Frontal cortex (tissue), 4 donors: ENCODE results near the gene RNF149. TPM values are rescaled to one million over a fixed set of nuclear protein-coding genes. Genes with fewer than 3 reads are reported as not detected.

Experiments used
- DNase-seq, 2 donors: peaks; one replicate each; pipeline ENCODE4 v3.0.0; 2012; ENCODE audit warnings: low spot score in 2 of 2
- FAIRE-seq: peaks from 2 replicates; lab custom pipeline; 2012; peaks lifted over from hg19 to GRCh38; lab: Jason Lieb, UNC
- total RNA-seq: library from RNA; depleted of rRNA; stranded (reverse); fragments of >200 nt; gene quantifications from one replicate; pipeline ENCODE4 v1.2.3, GENCODE V29; 2014
- donor health status: control.
- donor health status: control.
- donor health status: control.

The RNF149 gene
- total RNA-seq, 1 donor from 2014 or later = 45.2 TPM

DNA sequence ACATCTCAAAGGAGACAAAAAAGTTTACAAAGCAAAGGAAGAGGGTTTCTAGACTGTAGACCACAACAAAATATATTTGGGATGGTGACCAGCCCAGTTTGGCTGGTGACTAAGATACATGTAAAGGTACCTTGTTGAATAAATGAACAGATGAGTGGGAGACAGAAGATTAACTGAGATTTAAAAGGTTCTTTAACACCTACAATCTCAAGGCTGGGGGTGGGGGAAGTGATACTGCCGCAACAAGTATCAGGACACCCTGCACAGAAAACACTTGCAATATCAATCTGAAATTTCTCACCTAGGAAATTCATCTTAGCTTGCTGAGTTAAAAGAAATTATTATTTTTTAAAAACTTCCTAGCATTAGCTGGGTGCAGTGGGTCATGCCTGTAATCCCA is 8.3 kb downstream of the RNF149 start:
- DNase-seq (no peak), FAIRE-seq (no peak)

DNA sequence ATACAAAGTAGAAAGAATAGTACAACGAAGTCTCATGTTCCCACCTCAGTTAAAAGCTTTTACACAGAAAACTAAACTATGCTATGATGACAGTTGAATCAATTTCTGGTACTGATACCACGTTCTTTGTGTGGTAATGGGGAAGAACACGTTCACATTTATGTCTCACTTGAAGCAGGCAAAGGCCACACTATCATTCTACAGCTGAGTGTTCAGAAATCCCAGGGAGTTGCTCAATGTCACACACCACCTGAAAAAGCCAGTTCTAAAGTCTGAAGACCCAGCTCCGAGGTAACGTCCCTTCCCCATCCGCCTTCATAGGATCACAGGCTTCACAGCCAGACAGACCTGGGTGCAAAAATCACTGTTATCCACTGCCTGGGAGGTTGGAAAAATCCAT is 8.9 kb downstream of the RNF149 start:
- FAIRE-seq = no peak
- DNase-seq = no peak

DNA sequence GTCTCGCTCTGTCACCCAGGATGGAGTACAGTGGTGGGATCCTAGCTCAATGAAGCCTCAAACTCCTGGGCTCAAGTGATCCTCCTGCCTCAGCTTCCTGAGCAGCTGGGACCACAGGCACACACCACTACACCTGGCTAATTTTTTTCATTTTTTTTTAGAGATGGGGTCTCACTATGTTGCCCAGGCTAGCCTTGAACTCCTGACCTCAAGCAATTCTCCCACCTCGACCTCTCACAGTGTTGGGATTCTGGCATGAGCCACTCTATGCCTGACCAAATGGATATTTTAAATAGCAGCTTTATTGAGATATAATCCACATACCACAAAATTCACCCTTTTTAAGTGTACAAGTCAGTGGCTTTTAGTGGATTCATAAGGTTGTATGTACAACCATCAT is 11.1 kb downstream of the RNF149 start:
- DNase-seq = no peak
- FAIRE-seq = no peak

DNA sequence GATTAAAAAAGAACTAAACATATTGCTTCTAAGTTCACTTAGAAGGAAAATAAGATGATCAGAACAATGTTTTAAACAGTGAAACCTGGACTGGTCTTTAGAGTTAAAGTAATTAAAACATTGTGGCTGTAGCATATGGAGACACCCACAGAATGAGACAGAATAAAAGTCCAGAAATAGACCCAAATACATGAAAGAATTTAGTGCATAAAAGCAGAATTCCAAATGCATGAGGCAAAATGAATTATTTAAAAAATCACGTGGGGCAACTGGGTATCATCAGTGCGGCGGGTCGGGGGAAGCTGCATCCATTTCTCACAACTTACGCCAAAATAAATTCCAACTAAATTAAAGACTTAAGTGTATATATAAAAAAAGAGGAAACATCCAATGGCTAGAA is 12.1 kb downstream of the RNF149 start:
- DNase-seq (no peak), FAIRE-seq (no peak)

DNA sequence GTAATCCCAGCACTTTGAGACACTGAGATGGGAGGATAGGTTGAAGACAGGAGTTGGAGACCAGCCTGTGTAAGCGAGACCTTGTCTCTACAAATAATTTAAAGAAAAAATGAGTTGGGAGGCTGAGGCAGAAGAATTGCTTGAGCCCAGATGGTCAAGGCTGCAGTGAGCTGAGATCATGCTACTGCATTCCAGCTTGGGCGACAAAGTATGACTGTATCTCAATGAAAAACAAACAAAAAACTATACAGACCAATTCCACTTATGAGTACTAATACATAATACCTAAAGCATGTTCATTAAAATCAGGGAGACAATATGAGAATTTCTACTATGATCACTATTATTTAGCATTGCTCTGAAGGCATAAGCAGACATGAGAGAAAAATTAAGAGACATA is 12.6 kb downstream of the RNF149 start:
- DNase-seq = no peak
- no peak for FAIRE-seq

DNA sequence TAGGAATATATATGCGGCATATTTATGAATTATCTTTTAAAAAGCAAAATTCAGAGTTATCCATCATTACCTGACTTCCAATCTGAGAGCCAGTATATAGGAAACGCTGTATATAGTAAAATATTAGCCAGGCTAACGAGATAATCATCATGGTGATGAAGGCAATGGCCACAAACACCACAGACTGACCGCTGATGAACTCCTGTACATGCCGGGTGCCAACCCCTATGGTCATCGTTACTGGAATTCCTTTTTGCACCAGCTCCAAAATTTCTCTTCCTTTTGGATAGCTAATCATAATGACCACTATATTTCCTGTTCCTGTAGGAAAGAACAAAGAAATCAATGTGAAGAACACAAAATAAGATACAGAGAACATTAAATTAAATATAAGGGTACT is 13.6 kb downstream of the RNF149 start:
- no peak for DNase-seq
- FAIRE-seq = no peak

DNA sequence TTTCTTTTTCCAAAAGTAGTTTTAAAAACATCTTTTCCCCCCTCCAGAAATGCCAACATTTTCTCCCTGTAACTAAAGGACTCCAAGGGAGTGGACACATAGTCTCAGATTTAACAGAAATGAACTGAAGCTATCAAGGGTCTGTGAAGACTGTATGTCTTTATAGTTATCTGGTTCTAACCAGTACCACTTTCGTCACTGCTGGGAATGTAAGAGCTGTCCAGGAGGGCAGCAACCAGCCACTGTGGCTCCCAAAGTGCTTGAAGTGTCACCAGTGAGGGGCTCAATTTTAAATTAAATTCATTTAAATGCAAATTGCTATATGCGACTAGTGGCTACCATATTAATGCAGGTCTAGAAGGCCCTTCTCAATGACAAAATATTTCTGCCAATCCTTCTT is 15.0 kb downstream of the RNF149 start:
- FAIRE-seq = no peak

DNA sequence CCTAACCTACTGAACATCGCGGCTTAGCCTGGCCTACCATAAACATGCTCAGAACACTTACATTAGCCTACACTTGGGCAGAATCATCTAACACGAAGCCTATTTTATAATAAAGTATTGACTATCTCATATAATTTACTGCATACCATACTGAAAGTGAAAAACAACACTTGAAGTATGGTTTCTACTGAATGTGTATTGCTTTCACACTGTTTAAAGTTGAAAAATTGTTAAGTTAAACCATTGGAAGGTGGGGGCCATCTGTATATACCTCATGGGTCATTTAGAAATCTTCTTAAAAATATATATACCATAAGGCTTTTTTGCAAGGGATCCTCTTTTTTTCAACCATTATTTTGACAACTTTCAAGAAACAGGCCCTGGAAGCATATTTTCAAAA is 16.5 kb downstream of the RNF149 start:
- DNase-seq = no peak
- FAIRE-seq = no peak

More for the DNA sequence above, 15.0 kb downstream of the RNF149 start:
- no peak for DNase-seq

DNA sequence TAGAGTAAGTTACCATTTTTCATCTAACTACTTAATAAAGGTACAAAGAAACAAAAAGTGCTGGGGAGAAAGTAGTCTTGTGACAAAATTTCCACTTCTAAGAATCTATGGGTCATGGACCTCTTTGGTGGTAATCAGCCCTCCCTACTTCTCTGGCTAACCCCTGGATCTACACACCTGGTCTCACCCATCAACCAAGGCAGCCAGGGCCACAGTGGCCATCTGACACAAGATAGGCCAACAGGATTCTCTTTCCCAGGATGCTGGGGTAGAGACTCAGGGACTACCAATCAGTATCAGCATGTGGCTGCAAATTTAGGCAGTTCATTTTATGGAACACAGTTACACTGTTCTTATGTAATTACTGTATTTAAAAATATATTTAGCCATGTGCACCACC is 17.8 kb downstream of the RNF149 start:
- DNase-seq = no peak
- FAIRE-seq = no peak

DNA sequence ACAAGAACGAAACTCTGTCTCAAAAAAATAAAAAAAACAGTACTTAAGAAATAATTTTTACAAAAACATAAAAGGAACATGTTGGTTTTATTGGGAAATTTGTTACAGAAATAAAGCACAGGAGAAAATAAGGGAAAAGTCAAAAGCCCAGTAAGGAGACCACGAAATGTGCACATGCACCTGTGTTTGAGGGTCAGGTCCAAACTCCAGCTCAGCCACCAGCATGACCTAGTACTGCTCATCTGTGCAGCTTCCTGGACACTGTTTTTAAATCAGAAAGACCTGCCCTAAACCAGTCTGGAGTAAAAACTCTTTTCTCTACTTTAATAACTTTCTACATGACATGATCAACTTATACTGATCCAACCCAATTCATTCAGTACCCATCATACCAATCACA is 21.2 kb downstream of the RNF149 start:
- DNase-seq (no peak), FAIRE-seq (no peak)

DNA sequence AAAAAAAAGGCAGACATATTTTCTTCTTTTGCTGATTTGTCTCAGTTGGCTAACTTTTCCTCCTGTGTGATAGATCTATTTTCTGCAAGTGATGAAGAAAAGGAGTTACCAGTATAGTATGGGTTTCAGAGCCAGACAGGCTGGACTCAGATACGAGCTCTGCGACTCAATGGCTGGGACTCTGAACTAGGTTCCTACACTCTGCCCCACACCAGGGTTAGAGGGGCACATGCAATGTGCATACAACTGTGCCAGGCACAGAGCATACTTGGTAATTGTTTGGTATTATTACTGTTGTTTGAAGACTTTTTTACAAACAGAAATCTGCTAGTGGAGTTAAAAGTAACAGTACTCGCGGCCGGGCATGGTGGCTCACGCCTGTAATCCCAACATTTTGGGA is 21.8 kb downstream of the RNF149 start:
- FAIRE-seq (no peak), DNase-seq (no peak)

DNA sequence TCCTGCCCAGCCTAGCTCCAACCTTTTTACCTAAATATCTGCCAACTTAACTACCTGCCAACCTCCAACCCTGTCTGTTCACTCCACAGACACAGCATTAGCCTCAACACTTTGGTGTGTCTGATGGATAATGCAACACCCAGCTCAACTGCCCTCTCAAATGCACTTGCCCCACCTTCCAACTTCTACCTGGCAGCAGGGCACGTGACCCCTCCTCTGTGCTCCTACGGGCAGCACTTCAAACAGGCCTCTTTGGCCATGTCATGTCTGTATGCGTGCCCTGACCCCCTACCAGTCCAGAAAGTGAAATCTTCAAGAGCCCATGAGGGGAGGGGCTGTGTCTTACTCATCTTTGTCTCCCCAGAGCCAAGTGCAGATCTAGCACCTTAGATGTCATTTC is 25.5 kb downstream of the RNF149 start:
- DNase-seq (no peak), FAIRE-seq (no peak)

DNA sequence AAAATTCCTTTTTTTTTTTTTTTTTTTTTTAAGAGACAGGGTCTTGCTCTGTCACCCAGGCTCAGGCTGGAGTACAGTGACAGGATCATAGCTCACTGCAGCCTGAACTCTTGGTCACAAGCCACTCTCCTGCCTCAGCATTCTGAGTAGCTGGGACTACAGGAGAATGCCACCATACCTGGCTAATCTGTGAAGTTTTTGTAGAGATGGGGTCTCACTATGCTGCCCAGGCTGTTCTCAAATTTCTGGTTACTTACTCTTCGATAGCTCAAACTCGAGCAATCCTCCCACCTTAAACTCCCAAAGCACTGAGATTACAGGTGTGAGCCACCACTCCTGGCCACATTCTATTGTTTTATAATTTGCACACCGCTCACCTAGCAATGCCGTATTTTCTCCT is 27.0 kb downstream of the RNF149 start:
- DNase-seq (no peak), FAIRE-seq (no peak)

DNA sequence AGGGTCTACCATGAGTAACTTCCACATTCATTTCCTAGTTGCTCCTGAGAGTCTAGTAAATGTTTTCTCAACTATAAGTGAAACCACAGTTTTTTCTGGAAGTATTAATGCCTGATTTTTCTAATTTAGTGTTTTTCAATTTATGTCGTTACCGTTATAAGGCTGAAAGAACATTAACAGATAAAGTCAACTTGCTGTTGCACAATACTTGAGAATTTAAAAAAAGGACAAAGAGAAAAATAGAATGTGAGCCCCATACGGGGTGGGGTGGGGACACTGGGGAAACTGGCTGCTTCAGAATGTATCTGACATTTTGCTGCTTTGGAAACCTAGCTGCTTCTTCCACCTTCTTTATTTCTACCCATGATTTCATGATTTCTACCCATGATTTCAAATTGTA is 29.6 kb downstream of the RNF149 start:
- DNase-seq (no peak), FAIRE-seq (no peak)

DNA sequence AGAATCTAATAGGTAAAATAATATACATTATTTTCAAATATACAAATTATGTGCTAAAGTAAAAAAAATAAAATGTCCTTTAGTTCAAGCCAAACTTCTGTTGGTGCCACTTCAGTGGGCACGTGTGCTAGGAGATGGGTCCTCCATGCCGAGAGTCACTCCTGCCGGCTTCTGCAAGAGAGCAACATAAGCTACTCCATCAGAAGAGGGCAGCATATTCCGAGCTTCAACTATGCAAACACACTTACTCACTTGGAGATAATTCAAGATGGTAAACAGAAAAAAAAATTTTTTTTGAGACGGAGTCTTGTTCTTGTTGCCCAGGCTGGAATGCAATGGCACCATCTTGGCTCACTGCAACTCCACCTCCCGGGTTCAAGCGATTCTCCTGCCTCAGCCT is 31.4 kb downstream of the RNF149 start:
- DNase-seq = no peak

DNA sequence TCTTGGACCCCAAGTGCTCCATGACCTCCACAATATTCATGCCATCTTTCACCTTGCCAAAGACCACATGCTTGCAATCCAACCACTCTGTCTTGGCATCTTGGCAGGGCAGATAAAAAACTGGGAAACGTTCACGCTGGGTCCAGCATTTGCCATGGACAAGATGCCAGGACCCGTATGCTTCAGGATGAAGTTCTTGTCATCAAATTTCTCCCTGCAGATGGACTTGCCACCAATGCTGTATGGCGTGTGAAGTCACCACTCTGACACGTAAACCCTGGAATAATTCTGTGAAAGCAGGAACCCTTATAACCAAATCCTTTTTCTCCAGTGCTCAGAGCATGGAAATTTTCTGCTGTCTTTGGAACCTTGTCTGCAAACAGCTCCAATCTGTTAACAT is 34.4 kb downstream of the RNF149 start:
- DNase-seq (no peak), FAIRE-seq (no peak)

More for the DNA sequence above, 31.4 kb downstream of the RNF149 start:
- no peak for FAIRE-seq

DNA sequence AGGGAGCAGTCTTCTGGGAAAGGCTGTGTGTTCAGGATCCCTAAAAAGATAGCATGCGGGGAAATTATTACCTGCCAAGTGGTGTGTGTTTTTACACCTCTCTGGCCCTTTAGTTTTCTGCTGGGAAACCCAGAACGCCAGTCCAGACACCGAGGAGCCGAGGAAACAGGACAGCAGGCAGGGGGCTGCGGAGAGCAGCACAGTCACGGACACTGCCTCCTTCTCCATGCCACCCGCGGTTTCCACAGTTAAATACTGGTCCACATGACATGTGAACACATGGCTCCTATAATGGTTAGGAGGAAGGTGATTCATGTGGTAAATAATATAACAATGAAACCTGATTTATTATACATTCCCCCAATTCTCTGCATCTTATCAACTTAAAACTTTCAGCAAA is 35.4 kb downstream of the RNF149 start:
- DNase-seq (no peak), FAIRE-seq (no peak)

DNA sequence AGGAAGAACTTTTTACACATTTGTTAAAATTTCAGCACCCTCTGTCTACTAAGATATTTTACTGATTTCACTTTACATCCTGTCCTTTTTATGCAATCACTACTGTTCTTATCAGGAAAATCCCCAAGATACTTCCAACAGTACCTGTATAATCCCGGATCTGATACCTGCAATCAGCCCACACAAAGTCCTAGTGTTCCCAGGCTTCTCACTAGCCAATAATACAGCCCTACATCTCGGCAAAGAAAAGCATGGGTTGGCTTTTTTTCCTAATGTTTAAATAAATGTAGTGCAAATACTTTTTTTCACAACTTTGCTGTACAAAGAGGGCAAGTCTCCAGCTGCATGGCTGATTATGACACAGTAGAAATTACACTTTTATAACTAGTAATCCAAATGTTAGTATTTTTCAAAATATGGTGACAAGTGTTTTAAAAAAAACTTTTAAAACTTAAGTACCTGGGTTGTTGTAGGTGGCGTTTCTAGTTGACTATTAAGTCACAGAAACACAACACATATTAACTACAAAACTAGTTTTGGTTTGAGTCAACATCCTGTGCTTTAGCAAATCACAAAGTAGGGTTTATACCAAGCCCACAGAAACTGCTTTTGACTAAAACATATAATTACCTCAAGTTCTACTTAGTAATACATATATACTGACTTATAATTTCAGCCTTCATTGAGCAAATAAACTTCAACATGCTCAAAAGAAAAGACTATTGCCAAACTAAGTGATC is 36.3 kb downstream of the RNF149 start:
- DNase-seq (no peak), FAIRE-seq (no peak)

DNA sequence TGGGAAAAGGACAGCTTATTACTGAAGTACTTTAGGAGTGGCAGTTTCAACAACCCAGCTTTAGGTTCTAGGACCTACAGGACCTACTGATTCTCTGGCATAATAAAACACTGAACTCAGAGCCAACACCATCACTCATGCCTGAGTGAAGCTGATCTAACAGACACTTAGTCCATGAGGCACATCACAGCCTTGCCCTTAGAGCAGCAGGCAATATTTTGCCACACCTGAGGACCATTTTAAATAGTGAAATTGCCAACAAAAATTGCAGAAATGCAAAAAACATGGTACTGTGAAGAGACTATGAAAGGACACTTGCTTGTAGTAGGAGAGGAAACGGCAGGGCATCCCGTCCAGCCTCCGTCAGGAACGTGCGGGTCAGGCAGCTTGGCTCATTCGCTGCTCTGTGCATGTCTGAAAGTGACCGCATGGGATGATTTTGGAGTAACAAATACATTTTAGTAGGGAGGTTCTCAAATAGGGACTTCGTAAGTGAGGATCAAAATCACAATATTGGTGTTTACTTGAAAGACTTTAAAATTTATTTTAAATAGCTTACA is 37.7 kb downstream of the RNF149 start:
- no peak for FAIRE-seq
- DNase-seq = no peak

DNA sequence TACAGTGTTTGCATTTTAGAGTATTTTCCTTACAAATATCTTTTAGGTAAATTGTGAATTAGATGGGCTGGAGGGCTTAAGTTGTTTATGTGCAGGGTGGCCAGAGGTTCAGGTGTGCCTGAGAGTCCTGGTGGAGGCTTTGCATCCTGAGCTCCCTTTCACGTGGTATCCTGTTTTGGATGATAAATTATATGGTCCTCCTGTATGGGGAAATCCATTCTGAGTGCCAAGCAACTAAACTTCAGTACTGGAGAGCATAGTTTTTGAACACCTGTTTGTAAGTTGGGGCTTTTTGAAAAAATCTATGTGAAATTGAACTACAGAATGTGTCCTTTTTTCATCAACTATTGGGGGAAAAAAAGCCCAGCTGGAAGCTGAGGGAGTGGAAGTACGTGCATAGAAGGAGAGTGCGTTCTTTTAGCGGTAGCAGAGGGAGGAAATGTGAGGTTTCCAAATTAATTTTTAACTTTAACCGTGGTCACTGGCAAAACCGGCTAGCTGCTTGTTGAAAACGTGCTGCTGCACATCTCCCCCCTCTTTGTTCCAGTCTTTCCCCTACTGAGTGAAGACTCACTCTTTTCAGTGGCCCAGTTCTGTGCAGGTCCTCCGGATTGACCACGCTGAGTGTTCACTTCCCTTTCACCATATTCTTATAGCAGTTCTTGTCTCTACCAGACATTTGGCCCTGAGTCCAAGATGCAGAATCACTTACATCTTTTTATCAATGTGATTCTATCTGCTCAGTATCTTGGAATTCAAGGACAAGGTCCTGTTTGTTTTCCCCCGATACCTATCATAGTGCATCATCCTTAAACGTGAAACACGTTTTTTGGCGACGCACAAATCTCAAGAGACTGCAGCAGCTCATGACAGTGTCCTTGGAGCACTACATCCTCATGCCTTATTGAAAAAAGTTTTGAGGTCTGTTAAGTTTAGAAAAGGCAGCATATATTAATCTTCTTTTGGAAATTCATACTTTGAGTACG is 40.5 kb downstream of the RNF149 start:
- FAIRE-seq (no peak), DNase-seq (no peak)
